NCI-H1436 (cell line): ENCODE data around the gene MPC2.

ENCODE experiments used
- DNase-seq: peaks from one replicate; lab custom pipeline; 2025; lab: John Stamatoyannopoulos, UW

The MPC2 gene

DNA sequence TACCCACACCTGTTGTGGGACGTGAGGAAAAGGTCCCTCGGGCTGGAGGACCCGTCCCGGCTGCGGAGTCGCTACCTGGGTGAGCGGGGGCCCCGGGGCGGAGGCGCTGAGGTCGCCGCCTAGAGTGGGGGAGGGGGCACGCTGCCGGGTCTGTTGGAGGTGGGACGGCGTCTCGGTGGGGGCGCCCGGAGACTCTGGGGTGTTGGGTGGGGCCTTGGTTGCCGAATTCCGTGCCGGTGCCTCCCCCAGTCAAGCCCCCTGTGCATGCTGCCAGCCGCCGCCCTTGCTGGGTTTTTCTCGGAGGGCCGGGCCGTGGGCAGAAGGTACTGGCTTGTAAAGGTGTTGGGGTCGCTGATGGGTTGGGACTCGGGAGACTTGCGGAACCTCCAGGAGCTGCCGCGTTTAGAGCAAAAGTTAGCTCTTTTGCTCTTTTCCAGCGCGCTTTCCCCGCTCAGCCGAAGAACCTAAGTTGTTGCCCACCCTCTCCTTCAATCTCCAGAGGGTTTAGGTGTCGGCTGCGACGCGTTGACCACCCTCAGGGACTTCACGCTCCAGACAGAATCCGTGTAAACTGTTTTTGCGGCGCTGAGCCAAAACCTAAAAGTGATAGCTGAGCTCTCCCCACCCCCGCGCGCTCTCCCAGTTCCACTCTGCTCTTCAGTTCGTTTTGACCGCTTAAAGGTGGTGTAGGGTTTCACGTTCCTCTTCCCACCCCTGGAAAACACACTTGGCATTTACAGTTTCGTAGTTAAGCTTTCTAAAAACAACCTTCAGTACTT, at the start of gene MPC2:
MPC2 (minus strand) TSS at position 143 of the 779 bp plus-strand sequence. CDS start 1,231 bp downstream, outside the sequence.
- peak; percentile 13 for DNase-seq

GRCh38 chr1:167984886-167985489, 48.1 kb upstream of the MPC2 start:
- DNase-seq: no peak

GRCh38 chr1:167983797-167984420, 47.0 kb upstream of the MPC2 start:
- DNase-seq: no peak

- DNase-seq: no peak
Measured at GRCh38 chr1:167981933-167982332, 45.1 kb upstream of the MPC2 start.

DNA sequence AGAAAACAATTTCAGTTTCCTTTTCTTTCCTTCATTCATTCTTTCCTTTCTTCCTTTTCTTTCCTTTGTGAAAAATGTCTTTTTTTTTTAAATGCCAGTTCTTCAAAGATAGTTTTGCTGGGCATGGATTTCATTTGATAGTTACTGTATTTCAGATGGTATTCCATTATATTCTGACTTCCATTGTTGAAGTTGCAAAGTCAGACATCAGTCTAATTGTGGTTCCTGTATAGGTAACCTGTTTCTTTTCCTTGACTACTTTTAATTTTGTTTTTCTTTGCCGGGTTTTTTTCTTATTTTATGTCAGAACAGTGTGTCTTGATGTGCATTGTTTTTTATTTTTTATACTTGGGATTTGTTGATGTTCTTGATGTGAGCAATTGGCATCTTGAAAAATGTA, 40.4 kb upstream of the MPC2 start:
- DNase-seq: no peak

DNA sequence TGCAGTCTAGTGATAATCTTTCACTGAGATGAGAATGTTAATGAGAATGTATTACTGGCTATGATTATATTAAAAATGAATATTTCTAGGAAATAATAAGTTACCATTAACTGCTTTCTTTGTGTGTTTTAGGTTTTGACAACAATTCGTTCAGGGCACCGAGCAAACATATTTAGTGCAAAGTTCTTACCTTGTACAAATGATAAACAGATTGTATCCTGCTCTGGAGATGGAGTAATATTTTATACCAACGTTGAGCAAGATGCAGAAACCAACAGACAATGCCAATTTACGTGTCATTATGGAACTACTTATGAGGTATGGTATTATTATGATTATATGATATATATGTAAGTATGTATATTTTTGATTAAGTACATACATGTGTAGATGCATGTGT, 37.8 kb upstream of the MPC2 start:
- no peak for DNase-seq

DNA sequence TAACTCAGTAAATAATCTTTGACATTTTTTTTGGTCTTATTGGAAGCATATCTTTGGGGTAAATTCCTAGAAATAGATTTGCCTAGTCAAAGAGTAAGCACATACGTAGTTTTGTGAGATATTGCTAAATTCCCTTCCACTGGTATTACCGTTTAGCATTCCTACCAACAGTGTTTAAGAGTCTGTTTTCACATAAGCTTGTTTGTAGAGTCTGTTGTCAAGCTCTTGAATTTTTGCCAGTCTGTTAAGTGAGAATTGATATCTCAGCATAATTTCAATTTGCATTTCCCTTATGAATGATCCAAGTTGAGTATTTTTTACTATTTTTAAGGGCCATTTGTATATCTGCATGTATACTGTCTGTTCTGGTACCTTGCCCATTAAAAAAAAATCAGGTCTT, 37.0 kb upstream of the MPC2 start:
- DNase-seq: no peak

DNA sequence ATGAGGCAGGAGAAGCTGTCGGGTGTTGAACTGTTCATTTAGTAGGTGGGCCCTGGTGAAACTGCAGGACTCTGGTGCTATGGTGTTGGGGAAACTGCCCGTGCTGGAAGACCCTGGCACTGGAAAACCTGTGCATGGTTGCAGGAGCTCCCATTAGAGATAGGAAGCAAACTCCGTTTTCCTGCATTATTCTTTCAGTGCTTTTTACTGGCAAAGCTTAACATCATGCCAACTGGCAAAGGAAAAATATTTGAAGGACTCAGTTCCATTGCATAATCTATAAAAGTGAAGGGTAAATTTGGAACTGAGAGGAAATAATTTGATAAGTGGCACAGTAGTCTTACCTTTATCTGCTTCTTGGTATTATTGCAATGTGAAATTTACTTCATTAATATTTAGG, 31.7 kb upstream of the MPC2 start:
- DNase-seq: no peak

DNA sequence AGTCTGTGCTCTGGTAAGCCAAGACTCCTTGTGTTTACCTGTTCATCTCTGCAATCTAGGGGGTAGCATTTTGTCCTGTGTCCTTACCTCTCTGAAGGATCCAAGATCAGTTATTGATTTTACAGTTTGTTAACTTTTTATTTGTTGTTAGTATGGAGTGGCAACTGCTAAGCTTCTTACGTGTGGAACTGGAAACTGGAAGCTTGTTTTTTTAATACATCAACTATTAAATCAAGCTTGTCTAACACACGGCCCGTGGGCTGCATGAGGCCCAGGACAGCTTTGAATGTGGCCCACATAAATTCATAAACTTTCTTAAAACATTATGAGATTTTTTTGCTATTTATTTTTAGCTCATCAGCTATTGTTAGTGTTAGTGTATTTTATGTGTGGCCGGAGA, 29.2 kb upstream of the MPC2 start:
- DNase-seq: no peak

DNA sequence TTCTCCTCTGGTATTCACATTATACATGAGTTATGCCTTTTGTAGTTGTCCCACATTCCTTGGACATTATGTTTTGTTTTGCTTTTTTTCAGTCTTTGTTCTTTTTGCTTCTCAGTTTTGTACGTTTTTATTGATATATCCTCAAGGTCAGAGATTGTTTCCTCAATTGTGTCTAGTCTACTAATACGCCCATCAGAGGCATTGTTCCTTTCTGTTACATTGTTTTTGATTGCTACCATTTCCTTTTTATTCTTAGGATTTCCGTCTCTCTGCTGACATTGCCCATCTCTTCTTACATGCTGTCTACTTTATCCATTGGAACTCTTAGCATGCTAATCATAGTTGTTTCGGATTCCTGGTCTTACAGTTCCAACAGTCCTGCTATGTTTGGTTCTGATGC, 27.8 kb upstream of the MPC2 start:
- DNase-seq: no peak

DNA sequence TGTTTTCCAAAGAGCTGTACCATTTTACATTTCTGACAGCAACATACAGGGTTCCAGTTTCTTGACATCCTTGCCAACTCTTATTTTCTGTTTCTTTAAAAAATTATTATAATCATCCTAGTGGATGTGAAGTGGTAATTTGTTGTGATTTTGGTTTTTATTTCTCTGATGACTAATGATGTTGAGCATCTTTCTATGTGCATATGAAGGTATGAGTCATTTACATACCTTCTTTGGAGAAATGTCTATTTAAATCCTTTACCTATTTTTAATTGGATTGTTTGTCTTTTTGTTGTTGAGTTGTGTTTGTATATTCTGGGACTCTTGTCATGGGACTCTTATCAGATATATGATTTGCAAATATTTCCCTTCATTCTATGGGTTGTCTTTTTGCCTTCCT, 20.8 kb upstream of the MPC2 start:
- DNase-seq: no peak

GRCh38 chr1:167955915-167956314, 19.0 kb upstream of the MPC2 start:
- no peak for DNase-seq

- DNase-seq: no peak
Measured at GRCh38 chr1:167950569-167950968, 13.7 kb upstream of the MPC2 start.

GRCh38 chr1:167949785-167950184, 12.9 kb upstream of the MPC2 start:
- no peak for DNase-seq

GRCh38 chr1:167947733-167948132, 10.9 kb upstream of the MPC2 start:
- no peak for DNase-seq

DNA sequence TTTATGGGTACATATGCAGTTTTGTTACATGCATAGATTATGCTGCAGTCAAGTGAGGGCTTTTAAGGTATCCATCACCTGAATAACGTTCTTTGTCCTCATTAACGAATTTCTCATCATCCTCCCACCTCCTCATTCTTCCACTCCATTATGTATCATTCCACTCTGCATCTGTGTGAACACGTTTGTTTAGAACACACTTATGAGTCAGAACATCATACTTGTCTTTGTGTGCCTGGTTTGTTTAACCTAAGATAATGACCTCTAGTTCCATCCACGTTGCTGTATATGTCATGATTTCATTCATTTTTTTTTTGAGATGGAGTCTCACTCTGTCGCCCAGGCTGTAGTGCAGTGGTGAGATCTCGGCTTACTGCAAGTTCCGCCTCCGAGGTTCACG, 6.7 kb upstream of the MPC2 start:
- no peak for DNase-seq

- no peak for DNase-seq
Measured at GRCh38 chr1:167940264-167940663, 3.4 kb upstream of the MPC2 start.

DNA sequence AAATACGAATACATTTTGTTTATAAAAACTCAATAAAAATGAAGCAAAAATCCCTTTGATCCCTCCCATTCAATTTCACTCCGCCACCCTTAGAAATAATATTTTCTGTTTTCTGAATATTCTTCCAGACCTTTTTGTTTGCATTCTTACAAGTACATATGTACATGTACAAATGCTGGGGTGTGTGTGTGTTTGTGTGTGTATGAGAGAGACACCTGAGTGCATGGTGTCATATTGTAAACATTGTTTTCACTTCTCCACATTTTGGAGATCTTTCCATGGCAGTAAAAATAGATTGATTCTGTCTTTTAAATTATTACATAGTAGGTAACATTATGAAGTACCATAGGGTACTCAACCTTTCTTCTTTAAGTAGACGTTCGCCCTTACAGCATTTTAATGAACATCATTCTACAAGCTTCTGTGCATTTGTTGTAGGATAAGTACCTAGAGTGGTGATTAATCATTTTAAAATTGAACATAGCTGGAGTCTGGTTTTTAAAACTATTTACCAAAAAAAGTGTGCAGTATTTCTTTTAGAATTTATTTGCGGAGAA, 1.3 kb upstream of the MPC2 start:
- DNase-seq: no peak

DNA sequence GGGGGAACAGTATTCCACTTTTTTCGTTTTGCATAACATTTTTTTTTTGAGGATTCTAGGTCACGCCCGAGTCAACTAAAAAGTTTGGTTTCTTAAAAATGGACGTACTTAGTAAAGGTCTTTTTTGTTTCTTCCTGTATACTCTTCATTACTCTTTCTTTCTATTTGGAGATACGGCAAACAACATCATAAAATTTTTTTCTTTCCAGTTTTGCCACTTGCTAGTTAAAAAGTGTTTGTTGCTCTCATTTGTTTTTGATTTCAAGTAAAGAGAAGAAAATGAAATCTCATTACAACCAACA, 788 bp upstream of the MPC2 start:
- no peak for DNase-seq

GRCh38 chr1:167936068-167936929, 573 bp downstream of the MPC2 start, which contains the start of gene DCAF6:
TSS of gene DCAF6 (plus strand) at chr1:167936683. CDS start at chr1:167936912, 229 bp downstream.
- peak; percentile 98 for DNase-seq

GRCh38 chr1:167935216-167936067, 1.4 kb downstream of the MPC2 start:
- DNase-seq: peak; percentile 24
